DMS153 treated with DMSO at 0.1 percent for 48 hours (cell line): Measurements from ENCODE around the gene SYP.
"Not testable (repeated sequence)": the region's sequence is repeated elsewhere in the genome, so short reads cannot be mapped to it uniquely, and the experiment has no call there.

ENCODE experiments used
- DNase-seq: peaks from one replicate; lab custom pipeline; 2025; ENCODE audit not compliant: unreplicated experiment; lab: John Stamatoyannopoulos, UW

Gene SYP

GRCh38 chrX:49142264-49142663, 57.7 kb downstream of the SYP start:
- not testable (repeated sequence) for DNase-seq

- DNase-seq: no peak
Measured at GRCh38 chrX:49139713-49140112, 60.3 kb downstream of the SYP start.
